K562 (cell line): ENCODE data around the gene MATN1. TPM values are rescaled to one million over a fixed set of nuclear protein-coding genes. Genes with fewer than 3 reads are reported as not detected.
A peak's percentile ranks its signal among the peaks of the same experiment; 100 is the strongest.

Source experiments
- ATF3 ChIP-seq, 2 experiments: fragments of 450-650 bp in 1 of 2; sonication (generic) in 1 of 2; formaldehyde crosslinking in 1 of 2; IDR thresholded peaks in 1 of 2; conservative IDR thresholded peaks in 1 of 2; 2 replicates each; pipeline versions ENCODE4 v1.6.1 to v1.8.1; 2016 to 2023; ENCODE audit warnings: mild to moderate bottlenecking in 2 of 2, moderate library complexity in 2 of 2, inconsistent platforms in 1 of 2, missing genetic modification reagents in 1 of 2
- BRD9 ChIP-seq: fragments of 450-650 bp; IDR thresholded peaks from 2 replicates; pipeline ENCODE4 v1.6.1; 2018; ENCODE audit warnings: low read depth; ENCODE audit not compliant: partially characterized antibody
- CLOCK ChIP-seq: fragments of 250-450 bp; sonication (Bioruptor Pico); IDR thresholded peaks from 2 replicates; pipeline ENCODE4 v1.4.0; 2020; ENCODE audit warnings: mild to moderate bottlenecking, moderate library complexity, borderline replicate concordance
- DIDO1 ChIP-seq: fragments of 450-650 bp; IDR thresholded peaks from 2 replicates; pipeline ENCODE4 v1.6.1; 2016; ENCODE audit warnings: low read depth, missing biosample characterization, missing genetic modification characterization
- HMGN3 ChIP-seq: IDR thresholded peaks from 2 replicates; pipeline ENCODE4 v1.6.1; 2011; ENCODE audit warnings: borderline replicate concordance, low read depth, mild to moderate bottlenecking, mixed read lengths, low read length; ENCODE audit not compliant: insufficient read length; ENCODE audit errors: extremely low read depth
- JUND ChIP-seq, 2 experiments: IDR thresholded peaks; 2 replicates in 1 of 2; 3 replicates in 1 of 2; pipeline ENCODE4 v1.6.1; 2011; ENCODE audit warnings: borderline replicate concordance in 2 of 2, low read depth in 2 of 2, low read length in 2 of 2, improper control_type of control experiment in 1 of 2, missing biosample characterization in 1 of 2, missing genetic modification characterization in 1 of 2, missing genetic modification reagents in 1 of 2
- MAZ ChIP-seq, 2 experiments: fragments of 450-650 bp in 1 of 2; sonication (generic) in 1 of 2; formaldehyde crosslinking; IDR thresholded peaks in 1 of 2; conservative IDR thresholded peaks in 1 of 2; 2 replicates each; pipeline versions ENCODE4 v1.4.0 to v1.5.0; 2020; ENCODE audit warnings: mild to moderate bottlenecking in 1 of 2, missing genetic modification reagents in 1 of 2
- MXD1 ChIP-seq: fragments of 250-450 bp; sonication (Bioruptor Pico); IDR thresholded peaks from 2 replicates; pipeline ENCODE4 v1.8.0; 2021; ENCODE audit warnings: borderline replicate concordance, mild to moderate bottlenecking, moderate library complexity; ENCODE audit not compliant: poor library complexity, severe bottlenecking
- NFIX ChIP-seq: fragments of 250-450 bp; sonication (Bioruptor Pico); IDR thresholded peaks from 2 replicates; pipeline ENCODE4 v1.4.0; 2020; ENCODE audit warnings: low read depth, mild to moderate bottlenecking, moderate library complexity
- SIRT6 ChIP-seq: IDR thresholded peaks from one replicate; pipeline ENCODE4 v1.6.1; 2012; ENCODE audit warnings: low read depth, mild to moderate bottlenecking, control low read depth, inconsistent platforms, low read length, moderate library complexity
- SMARCA5 ChIP-seq: fragments of 450-650 bp; IDR thresholded peaks from 2 replicates; pipeline ENCODE4 v1.6.1; 2016
- THRA ChIP-seq: fragments of 450-650 bp; IDR thresholded peaks from 2 replicates; pipeline ENCODE4 v1.6.1; 2017; ENCODE audit warnings: mild to moderate bottlenecking, moderate library complexity
- ZNF174 ChIP-seq: fragments of 250-450 bp; sonication (Bioruptor Pico); IDR thresholded peaks from 2 replicates; pipeline ENCODE4 v1.4.0; 2020; ENCODE audit warnings: mild to moderate bottlenecking
- ZNF518B ChIP-seq: fragments of 250-450 bp; sonication (Bioruptor Pico); IDR thresholded peaks from 2 replicates; pipeline ENCODE4 v1.5.0; 2021; ENCODE audit warnings: mild to moderate bottlenecking, moderate library complexity
- ZZZ3 ChIP-seq: fragments of 450-650 bp; IDR thresholded peaks from 2 replicates; pipeline ENCODE4 v1.6.1; 2016; ENCODE audit warnings: antibody characterized with exemption, mild to moderate bottlenecking, moderate library complexity
- polyA plus RNA-seq, 8 experiments: library from polyadenylated mRNA; depleted of rRNA in 4 of 8; stranded (reverse) in 5 of 8; unstranded in 3 of 8; fragments of >200 nt; fragmentation: Nextera tagmentation in 2 of 8; fragmentation: Illumina TruSeq in 1 of 8; extraction: Ambion mirVana in 2 of 8; extraction: Trizol in 1 of 8; gene quantifications; 2 replicates each; pipeline versions ENCODE4 v1.2.1 to v1.2.3, GENCODE V29; 2011 to 2014; ENCODE audit warnings: inconsistent platforms in 1 of 8, missing spikeins in 1 of 8
- total RNA-seq, 7 experiments: library from RNA; depleted of rRNA in 6 of 7; stranded (reverse); fragments of >200 nt in 6 of 7; fragmentation: Illumina TruSeq in 2 of 7; extraction: Trizol in 2 of 7; gene quantifications; 2 replicates each; pipeline versions ENCODE4 v1.2.1 to v1.2.3, GENCODE V29; 2011 to 2021; ENCODE audit warnings: low replicate concordance in 1 of 7

Gene MATN1
- total and polyA plus RNA-seq, 9 of the 15 experiments (the other 6 are each of a cell fraction or from before 2014, with no cell fraction given): 0.10 to 2.3 (median 1.2) TPM

GRCh38 chr1:30768830-30769718 is 45.7 kb upstream of the MATN1 start (continued):
- TF ChIP-seq MAZ (CRISPR knock-in tag; conservative IDR thresholded peaks at IDR 0.05 in 1 of 2, IDR thresholded peaks at IDR 0.05 in 1 of 2) (peak; percentile 98 to 99), SIRT6 (no peak), DIDO1 (tag) (peak; percentile 64), CLOCK (CRISPR knock-in tag) (peak; percentile 54; the same call in 1 of the 2 replicates), ZZZ3 (no peak), THRA (no peak), SMARCA5 (peak; percentile 80), HMGN3 (peak; percentile 100), MXD1 (CRISPR knock-in tag) (peak; percentile 2), ATF3 (IDR thresholded peaks at IDR 0.05) (peak; percentile 92), ATF3 (CRISPR knock-in tag; conservative IDR thresholded peaks at IDR 0.05) (peak; percentile 61; the same call in 1 of the 2 replicates), JUND (IDR thresholded peaks at IDR 0.05; ENCODE audit: borderline replicate concordance, low read depth, low read length) (peak; percentile 95), JUND (tag; IDR thresholded peaks at IDR 0.05; ENCODE audit: borderline replicate concordance, low read depth, low read length) (peak; percentile 89; the same call in 2 of the 3 replicates), ZNF518B (CRISPR knock-in tag) (no peak), ZNF174 (CRISPR knock-in tag) (0 out of 2 replicates have a peak, but pooled peaks have one; percentile 21), BRD9 (peak; percentile 97), NFIX (CRISPR knock-in tag) (no peak)
